H9 (cell line): ENCODE data around the gene HYDIN. TPM values are rescaled to one million over a fixed set of nuclear protein-coding genes. Genes with fewer than 3 reads are reported as not detected.

Source experiments
- DNase-seq: peaks from one replicate; pipeline ENCODE4 v3.0.0-alpha.2; 2017
- H2AFZ ChIP-seq: one replicate; pipeline ENCODE4 v1.6.1; 2013; ENCODE audit warnings: mild to moderate bottlenecking, low read length, control low read depth, moderate library complexity
- H2AK5ac ChIP-seq: 2 replicates; pipeline ENCODE4 v1.6.1; 2013; ENCODE audit warnings: low read length, control low read depth, mixed read lengths; ENCODE audit not compliant: insufficient read length
- H2BK120ac ChIP-seq: one replicate; pipeline ENCODE4 v1.6.1; 2013; ENCODE audit warnings: low read depth, mild to moderate bottlenecking, low read length, control low read depth, inconsistent platforms; ENCODE audit not compliant: poor library complexity, severe bottlenecking
- H2BK12ac ChIP-seq: 2 replicates; pipeline ENCODE4 v1.6.1; 2013; ENCODE audit warnings: low read length, control low read depth, mixed read lengths, low read depth; ENCODE audit not compliant: insufficient read length
- H2BK15ac ChIP-seq: 2 replicates; pipeline ENCODE4 v1.6.1; 2013; ENCODE audit warnings: low read depth, low read length, control low read depth
- H2BK20ac ChIP-seq: one replicate; pipeline ENCODE4 v1.6.1; 2013; ENCODE audit warnings: low read depth, mild to moderate bottlenecking, low read length, control low read depth, inconsistent platforms; ENCODE audit not compliant: poor library complexity, severe bottlenecking
- H2BK5ac ChIP-seq: 2 replicates; pipeline ENCODE4 v1.6.1; 2013; ENCODE audit warnings: low read length, control low read depth, mixed read lengths; ENCODE audit not compliant: insufficient read length
- H3K14ac ChIP-seq: 2 replicates; pipeline ENCODE4 v1.6.1; 2013; ENCODE audit warnings: low read length, control low read depth; ENCODE audit not compliant: insufficient read depth
- H3K18ac ChIP-seq: 2 replicates; pipeline ENCODE4 v1.6.1; 2013; ENCODE audit warnings: low read depth, mild to moderate bottlenecking, mixed read lengths, low read length, control low read depth; ENCODE audit not compliant: insufficient read length
- H3K23ac ChIP-seq: 2 replicates; pipeline ENCODE4 v1.6.1; 2013; ENCODE audit warnings: low read length, control low read depth, mixed read lengths, low read depth; ENCODE audit not compliant: insufficient read length
- H3K23me2 ChIP-seq: 2 replicates; pipeline ENCODE4 v1.6.1; 2013; ENCODE audit warnings: low read depth, mild to moderate bottlenecking, mixed read lengths, low read length, control low read depth; ENCODE audit not compliant: insufficient read length, poor library complexity, severe bottlenecking
- H3K27ac ChIP-seq: 2 replicates; pipeline ENCODE4 v1.5.1; 2013; ENCODE audit warnings: low read length, control low read depth, mixed read lengths, low read depth; ENCODE audit not compliant: insufficient read length
- H3K27me3 ChIP-seq: 2 replicates; pipeline ENCODE4 v1.6.1; 2013; ENCODE audit warnings: low read length, control low read depth, inconsistent platforms; ENCODE audit not compliant: insufficient read depth
- H3K4ac ChIP-seq: 2 replicates; pipeline ENCODE4 v1.6.1; 2013; ENCODE audit warnings: low read depth, mild to moderate bottlenecking, control low read depth, inconsistent platforms, low read length, moderate library complexity
- H3K4me1 ChIP-seq: 2 replicates; pipeline ENCODE4 v1.6.1; 2013; ENCODE audit warnings: low read length, control low read depth, inconsistent platforms; ENCODE audit not compliant: insufficient read depth
- H3K4me2 ChIP-seq: 2 replicates; pipeline ENCODE4 v1.6.1; 2013; ENCODE audit warnings: low read length, control low read depth, mixed read lengths; ENCODE audit not compliant: insufficient read length, insufficient read depth
- H3K56ac ChIP-seq: 2 replicates; pipeline ENCODE4 v1.6.1; 2013; ENCODE audit warnings: low read depth, mild to moderate bottlenecking, mixed read lengths, low read length, control low read depth; ENCODE audit not compliant: insufficient read length
- H3K79me1 ChIP-seq: 2 replicates; pipeline ENCODE4 v1.6.1; 2013; ENCODE audit warnings: low read depth, mild to moderate bottlenecking, moderate library complexity, low read length, control low read depth, inconsistent platforms; ENCODE audit not compliant: insufficient read depth, poor library complexity, severe bottlenecking
- H3K79me2 ChIP-seq: 2 replicates; pipeline ENCODE4 v1.6.1; 2013; ENCODE audit warnings: low read length, control low read depth, inconsistent platforms; ENCODE audit not compliant: insufficient read depth
- H3K9ac ChIP-seq: 2 replicates; pipeline ENCODE4 v1.6.1; 2013; ENCODE audit warnings: low read length, control low read depth, mixed read lengths; ENCODE audit not compliant: insufficient read length; ENCODE audit errors: extremely low read depth
- H3K9me3 ChIP-seq: one replicate; pipeline ENCODE4 v1.6.1; 2013; ENCODE audit warnings: low read depth, low read length, inconsistent platforms; ENCODE audit not compliant: control insufficient read depth
- H3T11ph ChIP-seq: one replicate; pipeline ENCODE4 v1.6.1; 2013; ENCODE audit warnings: mild to moderate bottlenecking, low read length, control low read depth, inconsistent platforms
- H4K20me1 ChIP-seq: one replicate; pipeline ENCODE4 v1.6.1; 2013; ENCODE audit not compliant: control insufficient read depth, insufficient read length, insufficient read depth
- H4K5ac ChIP-seq: 2 replicates; pipeline ENCODE4 v1.6.1; 2013; ENCODE audit warnings: low read depth, mild to moderate bottlenecking, mixed read lengths, low read length, control low read depth; ENCODE audit not compliant: insufficient read length
- H4K8ac ChIP-seq: replicated peaks from 2 replicates; pipeline ENCODE4 v1.6.1; 2013; ENCODE audit warnings: low read length, control low read depth, mixed read lengths, low read depth; ENCODE audit not compliant: insufficient read length
- H4K91ac ChIP-seq: 2 replicates; pipeline ENCODE4 v1.6.1; 2013; ENCODE audit warnings: low read depth, mild to moderate bottlenecking, moderate library complexity, mixed read lengths, low read length, control low read depth; ENCODE audit not compliant: insufficient read length
- H3K27ac Mint-ChIP-seq, 3 experiments: 2 replicates in 2 of 3; 3 replicates in 1 of 3; pipeline ENCODE4 v1.8.0; 2020 to 2021; ENCODE audit warnings: mixed read lengths in 3 of 3, mild to moderate bottlenecking in 1 of 3, moderate library complexity in 1 of 3
- H3K27me3 Mint-ChIP-seq: 2 replicates; pipeline ENCODE4 v1.8.0; 2021; ENCODE audit warnings: low read depth, mild to moderate bottlenecking, moderate library complexity, mixed read lengths
- H3K36me3 Mint-ChIP-seq, 3 experiments: 2 replicates in 2 of 3; 3 replicates in 1 of 3; pipeline ENCODE4 v1.8.0; 2020 to 2021; ENCODE audit warnings: low read depth in 3 of 3, mixed read lengths in 3 of 3; ENCODE audit not compliant: insufficient read depth in 1 of 3
- H3K4me1 Mint-ChIP-seq, 2 experiments: 2 replicates each; pipeline ENCODE4 v1.8.0; 2020; ENCODE audit warnings: mixed read lengths in 2 of 2
- H3K4me3 Mint-ChIP-seq, 2 experiments: 2 replicates in 1 of 2; 3 replicates in 1 of 2; pipeline ENCODE4 v1.8.0; 2020 to 2021; ENCODE audit warnings: mild to moderate bottlenecking in 2 of 2, mixed read lengths in 2 of 2, moderate library complexity in 1 of 2
- H3K9me3 Mint-ChIP-seq, 2 experiments: 2 replicates in 1 of 2; 3 replicates in 1 of 2; pipeline ENCODE4 v1.8.0; 2020; ENCODE audit warnings: mild to moderate bottlenecking in 2 of 2, mixed read lengths in 2 of 2, moderate library complexity in 1 of 2
- WGBS: extraction: QIAGEN DNeasy Blood & Tissue Kit; methylation state at CpG from one replicate; pipeline ENCODE4 v1.1.7; 2013; ENCODE audit warnings: missing lambda C conversion rate, low lambda C conversion rate, mixed read lengths; ENCODE audit not compliant: insufficient read length; ENCODE audit errors: extremely low coverage; 5-methylcytosine and 5-hydroxymethylcytosine counted together
- total RNA-seq: library from RNA; stranded (reverse); gene quantifications from 2 replicates; pipeline ENCODE4 v1.2.1, GENCODE V29; 2021
- TF ChIP-seq, protein P1 (sequence below): fragments of 200-600 bp; sonication (generic); conservative IDR thresholded peaks from 3 replicates; pipeline ENCODE4 v1.8.0; 2021; ENCODE audit warnings: antibody characterized with exemption, mild to moderate bottlenecking

Gene HYDIN
- total RNA-seq, 1 experiment from 2014 or later: 1.7 TPM

DNA sequence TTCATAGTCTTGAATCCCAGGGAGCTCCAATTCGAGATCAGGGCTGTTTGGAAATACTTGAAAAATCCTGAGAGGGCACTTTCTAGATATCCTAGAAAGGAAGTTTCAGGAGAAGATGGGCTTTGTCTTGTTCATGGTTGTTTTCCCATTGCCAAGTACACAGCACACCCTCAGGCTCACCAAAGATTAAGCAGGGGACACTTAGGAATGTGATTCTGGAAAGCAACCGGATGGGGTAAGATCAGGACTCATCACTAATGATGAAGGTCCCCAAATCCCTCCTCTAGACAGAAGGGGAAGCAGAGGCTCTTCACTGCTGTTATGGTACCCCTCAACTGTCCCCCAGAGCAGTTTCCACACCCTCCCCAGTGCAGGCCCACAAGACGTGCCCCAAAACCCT lies 470.3 kb downstream of the HYDIN start:
- peak overlapping the region in 2 of 3 experiments; percentile 42 to 89; a peak in 4 of 7 replicates for H3K27ac Mint-ChIP-seq
- Histone ChIP-seq H3T11ph (no peak overlapping the region), H4K91ac (no peak overlapping the region), H4K5ac (no peak overlapping the region), H3K4me2 (no peak overlapping the region), H2BK5ac (no peak overlapping the region), H2AK5ac (no peak overlapping the region), H3K79me1 (no peaks in the 10 kb centered on the region), H3K4ac (no peak overlapping the region), H3K79me2 (no peaks in the 10 kb centered on the region), H3K4me1 (peaks cover 6% of the 10 kb centered on the region; the same call in 1 of the 2 replicates), H3K14ac (no peak overlapping the region; the same call in 1 of the 2 replicates), H4K8ac (no peak overlapping the region), H3K9me3 (no peaks in the 10 kb centered on the region), H3K23ac (no peak overlapping the region), H2BK15ac (no peak overlapping the region), H3K23me2 (no peaks in the 10 kb centered on the region), H2AFZ (no peak overlapping the region), H4K20me1 (no peaks in the 10 kb centered on the region), H3K56ac (no peak overlapping the region), H3K27ac (no peak overlapping the region), H2BK120ac (no peak overlapping the region), H2BK12ac (no peak overlapping the region), H3K18ac (no peak overlapping the region), H2BK20ac (no peak overlapping the region), H3K27me3 (no peaks in the 10 kb centered on the region), H3K9ac (no peak overlapping the region)
- TF ChIP-seq, protein P1, sequence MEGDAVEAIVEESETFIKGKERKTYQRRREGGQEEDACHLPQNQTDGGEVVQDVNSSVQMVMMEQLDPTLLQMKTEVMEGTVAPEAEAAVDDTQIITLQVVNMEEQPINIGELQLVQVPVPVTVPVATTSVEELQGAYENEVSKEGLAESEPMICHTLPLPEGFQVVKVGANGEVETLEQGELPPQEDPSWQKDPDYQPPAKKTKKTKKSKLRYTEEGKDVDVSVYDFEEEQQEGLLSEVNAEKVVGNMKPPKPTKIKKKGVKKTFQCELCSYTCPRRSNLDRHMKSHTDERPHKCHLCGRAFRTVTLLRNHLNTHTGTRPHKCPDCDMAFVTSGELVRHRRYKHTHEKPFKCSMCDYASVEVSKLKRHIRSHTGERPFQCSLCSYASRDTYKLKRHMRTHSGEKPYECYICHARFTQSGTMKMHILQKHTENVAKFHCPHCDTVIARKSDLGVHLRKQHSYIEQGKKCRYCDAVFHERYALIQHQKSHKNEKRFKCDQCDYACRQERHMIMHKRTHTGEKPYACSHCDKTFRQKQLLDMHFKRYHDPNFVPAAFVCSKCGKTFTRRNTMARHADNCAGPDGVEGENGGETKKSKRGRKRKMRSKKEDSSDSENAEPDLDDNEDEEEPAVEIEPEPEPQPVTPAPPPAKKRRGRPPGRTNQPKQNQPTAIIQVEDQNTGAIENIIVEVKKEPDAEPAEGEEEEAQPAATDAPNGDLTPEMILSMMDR: no peak
- DNase-seq: no peak
- H3K9me3 Mint-ChIP-seq: no peaks in the 10 kb centered on the region
- no peak overlapping the region for H3K4me3 Mint-ChIP-seq
- H3K4me1 Mint-ChIP-seq: peaks cover 20% of the 10 kb centered on the region in 2 experiments
- WGBS: no CpG with 5 or more reads among the region's 3 CpGs
- peaks cover 8 to 45% (median 29%) of the 10 kb centered on the region in 3 experiments; a peak in 6 of 7 replicates for H3K36me3 Mint-ChIP-seq
- no peaks in the 10 kb centered on the region; the same call in 1 of the 2 replicates for H3K27me3 Mint-ChIP-seq
